H1 (cell line): Measurements from ENCODE around the gene PTPRH. TPM values are rescaled to one million over a fixed set of nuclear protein-coding genes. Genes with fewer than 3 reads are reported as not detected.
A peak's percentile ranks its signal among the peaks of the same experiment; 100 is the strongest.

Experiments used
- CTCF ChIA-PET: fragments of 300-600 bp; sonication (Branson Sonifier 250); formaldehyde crosslinking; loops from one replicate; lab custom pipeline; 2021; ENCODE audit not compliant: partially characterized antibody; lab: Charles Lee
- POLR2A ChIA-PET: fragments of 300-600 bp; sonication (Branson Sonifier 250); formaldehyde crosslinking; loops from one replicate; lab custom pipeline; 2021; ENCODE audit warnings: inconsistent platforms; ENCODE audit not compliant: partially characterized antibody; lab: Charles Lee
- DNase-seq, 2 experiments: peaks; one replicate each; pipeline versions ENCODE4 v3.0.0 to v3.0.0-alpha.2; 2010 to 2022; ENCODE audit warnings: low spot score in 2 of 2, low read depth in 1 of 2, mixed read lengths in 1 of 2
- FAIRE-seq: peaks from 2 replicates; lab custom pipeline; 2011; peaks lifted over from hg19 to GRCh38; lab: Jason Lieb, UNC
- H2AFZ ChIP-seq: 2 replicates; pipeline ENCODE4 v1.8.1; 2012; ENCODE audit warnings: low read length, inconsistent platforms
- H2AK5ac ChIP-seq: 2 replicates; pipeline ENCODE4 v1.6.1; 2013; ENCODE audit warnings: low read depth, low read length
- H2BK120ac ChIP-seq: replicated peaks from 2 replicates; pipeline ENCODE3; 2013; ENCODE audit warnings: low read depth, low read length, inconsistent platforms
- H2BK12ac ChIP-seq: 2 replicates; pipeline ENCODE4 v1.6.1; 2013; ENCODE audit warnings: low read depth, low read length
- H2BK15ac ChIP-seq: 2 replicates; pipeline ENCODE4 v1.6.1; 2013; ENCODE audit warnings: low read length
- H2BK20ac ChIP-seq: 2 replicates; pipeline ENCODE4 v1.6.1; 2013; ENCODE audit warnings: low read length
- H2BK5ac ChIP-seq: 2 replicates; pipeline ENCODE4 v1.6.1; 2013; ENCODE audit warnings: low read depth, low read length
- H3K14ac ChIP-seq: 2 replicates; pipeline ENCODE4 v1.6.1; 2013; ENCODE audit warnings: inconsistent platforms; ENCODE audit not compliant: insufficient read length
- H3K18ac ChIP-seq: 2 replicates; pipeline ENCODE4 v1.6.1; 2013; ENCODE audit warnings: low read length; ENCODE audit errors: extremely low read depth
- H3K23ac ChIP-seq: 2 replicates; pipeline ENCODE4 v1.6.1; 2013; ENCODE audit warnings: inconsistent platforms; ENCODE audit not compliant: insufficient read length
- H3K23me2 ChIP-seq: 2 replicates; pipeline ENCODE4 v1.6.1; 2013; ENCODE audit warnings: low read depth, low read length
- H3K27ac ChIP-seq: 2 replicates; pipeline ENCODE4 v1.6.1; 2011; ENCODE audit warnings: low read depth, low read length, inconsistent platforms
- H3K27me3 ChIP-seq, 4 experiments: replicated peaks in 1 of 4; 1 replicate in 1 of 4; 2 replicates in 3 of 4; pipeline versions ENCODE4 v1.6.1 to v1.8.1; 2011 to 2013; ENCODE audit warnings: low read length in 3 of 4, mild to moderate bottlenecking in 3 of 4, inconsistent platforms in 2 of 4, mixed read lengths in 2 of 4, moderate library complexity in 1 of 4; ENCODE audit not compliant: control insufficient read depth in 3 of 4, insufficient read depth in 3 of 4; ENCODE audit errors: extremely low read depth in 1 of 4
- H3K36me3 ChIP-seq, 4 experiments: 2 replicates each; pipeline versions ENCODE4 v1.6.1 to v1.8.1; 2011 to 2013; ENCODE audit warnings: mild to moderate bottlenecking in 4 of 4, low read length in 3 of 4, moderate library complexity in 2 of 4, control low read depth in 1 of 4, inconsistent platforms in 1 of 4; ENCODE audit not compliant: insufficient read depth in 4 of 4, control insufficient read depth in 2 of 4
- H3K4ac ChIP-seq: replicated peaks from 2 replicates; pipeline ENCODE3; 2013; ENCODE audit warnings: low read length, low read depth, mixed read lengths, inconsistent platforms; ENCODE audit not compliant: insufficient read length
- H3K4me1 ChIP-seq, 4 experiments: replicated peaks in 1 of 4; 1 replicate in 1 of 4; 2 replicates in 3 of 4; pipeline versions ENCODE4 v1.6.1 to v1.8.1; 2011 to 2013; ENCODE audit warnings: low read length in 3 of 4, inconsistent platforms in 2 of 4, mixed read lengths in 1 of 4; ENCODE audit not compliant: insufficient read depth in 4 of 4, control insufficient read depth in 3 of 4
- H3K4me2 ChIP-seq, 2 experiments: 2 replicates each; pipeline versions ENCODE4 v1.6.1 to v1.8.1; 2011 to 2013; ENCODE audit warnings: low read depth in 2 of 2, low read length in 2 of 2, control low read depth in 1 of 2, inconsistent platforms in 1 of 2, mild to moderate bottlenecking in 1 of 2; ENCODE audit not compliant: insufficient read depth in 1 of 2
- H3K4me3 ChIP-seq, 4 experiments: fragments of 200-600, 300-600 bp in 1 of 4; sonication (generic), shearing (Covaris generic), sonication (Bioruptor Twin) in 1 of 4; 2 replicates each; pipeline versions ENCODE4 v1.5.1 to v1.8.1; 2011 to 2016; ENCODE audit warnings: low read length in 4 of 4, low read depth in 3 of 4, control low read depth in 2 of 4, inconsistent platforms in 2 of 4, mild to moderate bottlenecking in 2 of 4, mixed read lengths in 1 of 4, moderate library complexity in 1 of 4; ENCODE audit not compliant: insufficient read depth in 2 of 4; ENCODE audit errors: extremely low read depth in 1 of 4
- H3K56ac ChIP-seq: replicated peaks from 2 replicates; pipeline ENCODE3; 2013; ENCODE audit warnings: low read depth, mild to moderate bottlenecking, mixed read lengths, low read length, inconsistent platforms; ENCODE audit not compliant: insufficient read length
- H3K79me1 ChIP-seq: 2 replicates; pipeline ENCODE4 v1.6.1; 2013; ENCODE audit warnings: low read depth, low read length, control low read depth
- H3K79me2 ChIP-seq, 2 experiments: 2 replicates each; pipeline versions ENCODE4 v1.6.1 to v1.8.1; 2012 to 2013; ENCODE audit warnings: low read length in 2 of 2, mild to moderate bottlenecking in 2 of 2, inconsistent platforms in 1 of 2; ENCODE audit not compliant: insufficient read depth in 2 of 2, control insufficient read depth in 1 of 2
- H3K9ac ChIP-seq, 4 experiments: replicated peaks in 1 of 4; 1 replicate in 1 of 4; 2 replicates in 3 of 4; pipeline versions ENCODE4 v1.6.1 to v1.8.1; 2011 to 2013; ENCODE audit warnings: low read depth in 3 of 4, low read length in 3 of 4, control low read depth in 2 of 4, mild to moderate bottlenecking in 2 of 4, moderate library complexity in 2 of 4, inconsistent platforms in 1 of 4; ENCODE audit errors: extremely low read depth in 1 of 4
- H3K9me3 ChIP-seq, 2 experiments: 2 replicates each; pipeline versions ENCODE4 v1.6.1 to v1.8.1; 2012 to 2013; ENCODE audit warnings: mild to moderate bottlenecking in 2 of 2, moderate library complexity in 2 of 2, control low read depth in 1 of 2, inconsistent platforms in 1 of 2, low read depth in 1 of 2, low read length in 1 of 2, mixed read lengths in 1 of 2; ENCODE audit not compliant: insufficient read depth in 2 of 2
- H4K20me1 ChIP-seq, 2 experiments: replicated peaks in 1 of 2; 2 replicates each; pipeline versions ENCODE3 to v1.8.1; 2011 to 2013; ENCODE audit warnings: inconsistent platforms in 2 of 2, low read length in 2 of 2, mild to moderate bottlenecking in 1 of 2; ENCODE audit not compliant: insufficient read depth in 2 of 2, control insufficient read depth in 1 of 2
- H4K5ac ChIP-seq: 2 replicates; pipeline ENCODE4 v1.6.1; 2013; ENCODE audit warnings: low read length, low read depth, mixed read lengths, inconsistent platforms; ENCODE audit not compliant: insufficient read length
- H4K8ac ChIP-seq: 2 replicates; pipeline ENCODE4 v1.8.0; 2013; ENCODE audit warnings: mild to moderate bottlenecking, moderate library complexity, low read length, inconsistent platforms; ENCODE audit not compliant: insufficient read depth; ENCODE audit errors: extremely low read depth
- H4K91ac ChIP-seq: replicated peaks from 2 replicates; pipeline ENCODE3; 2013; ENCODE audit warnings: low read length, mixed read lengths, inconsistent platforms; ENCODE audit not compliant: insufficient read length
- ASH2L ChIP-seq: fragments of 200-600, 300-600 bp; sonication (generic); IDR thresholded peaks from one replicate; pipeline ENCODE4 v1.7.1; 2017; ENCODE audit warnings: low read length
- CBX5 ChIP-seq: fragments of 300-800, 300-1000 bp; sonication (generic); IDR thresholded peaks from 2 replicates; pipeline ENCODE4 v1.7.1; 2016; ENCODE audit warnings: antibody characterized with exemption, low read length, low read depth
- EGR1 ChIP-seq: IDR thresholded peaks from 2 replicates; pipeline ENCODE4 v1.6.1; 2011; ENCODE audit warnings: low read depth, low read length, borderline replicate concordance
- EP300 ChIP-seq, 2 experiments: IDR thresholded peaks; 1 replicate in 1 of 2; 2 replicates in 1 of 2; pipeline ENCODE4 v1.6.1; 2011 to 2012; ENCODE audit warnings: low read depth in 2 of 2, low read length in 2 of 2, mild to moderate bottlenecking in 2 of 2, borderline replicate concordance in 1 of 2, inconsistent platforms in 1 of 2, moderate library complexity in 1 of 2
- GTF2F1 ChIP-seq: IDR thresholded peaks from 2 replicates; pipeline ENCODE4 v1.6.1; 2012; ENCODE audit warnings: low read depth, low read length, improper control_type of control experiment, borderline replicate concordance
- JUND ChIP-seq: IDR thresholded peaks from 2 replicates; pipeline ENCODE4 v1.6.1; 2011; ENCODE audit warnings: mild to moderate bottlenecking, improper control_type of control experiment, low read length
- NRF1 ChIP-seq: IDR thresholded peaks from 2 replicates; pipeline ENCODE4 v1.6.1; 2011; ENCODE audit warnings: mild to moderate bottlenecking, low read depth, low read length, improper control_type of control experiment
- POU5F1 ChIP-seq: IDR thresholded peaks from 2 replicates; pipeline ENCODE4 v1.6.1; 2011; ENCODE audit warnings: low read depth, mild to moderate bottlenecking, low read length, moderate library complexity
- RAD21 ChIP-seq, 2 experiments: IDR thresholded peaks in 1 of 2; conservative IDR thresholded peaks in 1 of 2; 2 replicates each; pipeline ENCODE4 v1.6.1; 2011; ENCODE audit warnings: low read depth in 2 of 2, low read length in 2 of 2, improper control_type of control experiment in 1 of 2, inconsistent platforms in 1 of 2, mild to moderate bottlenecking in 1 of 2, moderate library complexity in 1 of 2
- SIX5 ChIP-seq: IDR thresholded peaks from 2 replicates; pipeline ENCODE4 v1.6.1; 2011; ENCODE audit warnings: mild to moderate bottlenecking, low read depth, low read length
- SP1 ChIP-seq: IDR thresholded peaks from 2 replicates; pipeline ENCODE4 v1.6.1; 2011; ENCODE audit warnings: low read depth, low read length
- WGBS, 2 experiments: shearing (Covaris generic) in 1 of 2; methylation state at CpG; one replicate each; pipeline versions ENCODE4 v1.1.6 to v1.1.7; 2013 to 2015; ENCODE audit warnings: low lambda C conversion rate in 2 of 2, mixed read lengths in 2 of 2, inconsistent platforms in 1 of 2, low coverage in 1 of 2, missing lambda C conversion rate in 1 of 2; ENCODE audit not compliant: insufficient replicate concordance in 2 of 2, insufficient coverage in 1 of 2, insufficient read length in 1 of 2; ENCODE audit errors: extremely low coverage in 1 of 2, missing lambda C conversion rate in 1 of 2; 5-methylcytosine and 5-hydroxymethylcytosine counted together
- polyA plus RNA-seq, 7 experiments: library from polyadenylated mRNA; depleted of rRNA in 3 of 7; stranded (reverse) in 5 of 7; unstranded in 2 of 7; fragments of >200 nt in 5 of 7; fragments of 200-250 nt in 2 of 7; gene quantifications; 1 replicate in 5 of 7; 2 replicates in 1 of 7; 4 replicates in 1 of 7; pipeline versions ENCODE4 v1.2.1 to v1.2.3, GENCODE V29; 2011 to 2013; ENCODE audit warnings: missing spikeins in 2 of 7, mixed read lengths in 2 of 7
- total RNA-seq: library from RNA; stranded (reverse); fragmentation: NEBNext Ultra II Directional; extraction: Animal tissue kit (Norgen Biotek cat#: 25700); gene quantifications from 2 replicates; pipeline ENCODE4 v1.2.1, GENCODE V29; 2021

Gene PTPRH
- total and polyA plus RNA-seq, 2 of the 8 experiments (the other 6 are each of a cell fraction or from before 2014, with no cell fraction given), result 0.30 to 0.39 TPM

- Histone ChIP-seq H3K9me3 (no peaks in the 10 kb centered on the region), H2AK5ac (no peak overlapping the region), H4K20me1 (no peaks in the 10 kb centered on the region), H2BK120ac (no peak overlapping the region), H4K91ac (peak overlapping the region; percentile 98), H3K4ac (peak overlapping the region; percentile 66), H3K18ac (peak overlapping the region; percentile 71; the same call in 1 of the 2 replicates), H3K4me3 (peak overlapping the region; percentile 53 to 83 (median 60)), H3K14ac (no peak overlapping the region), H3K79me2 (no peaks in the 10 kb centered on the region), H2BK20ac (no peak overlapping the region), H3K23ac (no peak overlapping the region), H3K9ac (peak overlapping the region in 1 of 4 experiments; percentile 38; a peak in 1 of 7 replicates), H2BK12ac (peak overlapping the region; percentile 60; the same call in 1 of the 2 replicates), H3K4me1 (peaks cover 6 to 24% (median 13%) of the 10 kb centered on the region in 4 experiments), H2BK5ac (peak overlapping the region; percentile 87; the same call in 1 of the 2 replicates), H3K27me3 (no peaks in the 10 kb centered on the region), H3K79me1 (no peaks in the 10 kb centered on the region), H4K8ac (no peak overlapping the region; the same call in 1 of the 2 replicates), H2AFZ (no peak overlapping the region), H3K4me2 (peak overlapping the region; percentile 68 to 70), H3K23me2 (peaks cover 7% of the 10 kb centered on the region; the same call in 1 of the 2 replicates), H3K27ac (no peak overlapping the region), H2BK15ac (no peak overlapping the region), H4K5ac (peak overlapping the region; percentile 91), H3K56ac (no peak overlapping the region), H3K36me3 (peaks cover 0 to 5% (median 0%) of the 10 kb centered on the region in 4 experiments; a peak in 1 of 8 replicates)
- CTCF ChIA-PET, result interaction anchor here (0.6 to 3.4 kb wide), 19 partner anchors 10 to 486 kb away, joined by 3 to 40 read pairs (median 4); partner anchors contain the start of genes DNAAF3, GARIN5B, PPP1R12C and TNNI3
- POLR2A ChIA-PET, result interaction anchor here (0.5 to 2.9 kb wide), 22 partner anchors 10 to 453 kb away, joined by 3 to 19 read pairs (median 4); partner anchors contain the start of genes FIZ1, HSPBP1, PPP1R12C and PPP6R1
- 25% methylated on average over 2 of the region's 41 CpGs; no CpG with 5 or more reads in 1 of the 2 experiments for WGBS, 2 experiments
- DNase-seq (peak in 1 of 2 experiments; percentile 80), FAIRE-seq (peak; percentile 36)
- TF ChIP-seq RAD21 (IDR thresholded peaks at IDR 0.05 in 1 of 2, conservative IDR thresholded peaks at IDR 0.05 in 1 of 2; ENCODE audit: low read depth in 2 of 2, low read length in 2 of 2), result peak; percentile 22 to 45; a peak in 3 of 4 replicates
- TF ChIP-seq ASH2L, result peak; percentile 47
- TF ChIP-seq CBX5, result no peak
- no peak for TF ChIP-seq GTF2F1
- TF ChIP-seq SP1, result peak; percentile 77
- TF ChIP-seq POU5F1, result no peak
- TF ChIP-seq EP300 (IDR thresholded peaks at IDR 0.05; ENCODE audit: borderline replicate concordance in 1 of 2, low read depth in 2 of 2, low read length in 2 of 2), result peak in 1 of 2 experiments; percentile 36; a peak in 1 of 3 replicates
- TF ChIP-seq JUND, result no peak
- TF ChIP-seq EGR1, result peak; percentile 44; the same call in 1 of the 2 replicates
- no peak for TF ChIP-seq SIX5
- TF ChIP-seq NRF1, result no peak
Observed at GRCh38 chr19:55146078-55146704, 63.1 kb downstream of the PTPRH start.
